K562 (cell line): ENCODE measurements around the gene LRP4. TPM values are rescaled to one million over a fixed set of nuclear protein-coding genes. Genes with fewer than 3 reads are reported as not detected.

ENCODE experiments used
- ATF2 ChIP-seq: sonication (generic); formaldehyde crosslinking; IDR thresholded peaks from 2 replicates; pipeline ENCODE4 v1.8.1; 2022; ENCODE audit warnings: missing genetic modification reagents
- ATF3 ChIP-seq, 2 experiments: fragments of 450-650 bp in 1 of 2; sonication (generic) in 1 of 2; formaldehyde crosslinking in 1 of 2; IDR thresholded peaks in 1 of 2; conservative IDR thresholded peaks in 1 of 2; 2 replicates each; pipeline versions ENCODE4 v1.6.1 to v1.8.1; 2016 to 2023; ENCODE audit warnings: mild to moderate bottlenecking in 2 of 2, moderate library complexity in 2 of 2, inconsistent platforms in 1 of 2, missing genetic modification reagents in 1 of 2
- BCL6 ChIP-seq: fragments of 250-450 bp; sonication (Bioruptor Pico); IDR thresholded peaks from 2 replicates; pipeline ENCODE4 v1.4.0; 2020
- CBX8 ChIP-seq: fragments of 200-600 bp; sonication (generic); IDR thresholded peaks from 2 replicates; pipeline ENCODE4 v1.6.1; 2012; ENCODE audit warnings: borderline replicate concordance, mixed run types, low read depth, mild to moderate bottlenecking, moderate library complexity, mixed read lengths, low read length, control low read depth, inconsistent platforms; ENCODE audit not compliant: poor library complexity, severe bottlenecking; ENCODE audit errors: extremely low read depth
- DPF2 ChIP-seq: fragments of 450-650 bp; IDR thresholded peaks from 2 replicates; pipeline ENCODE4 v1.6.1; 2016
- ETV6 ChIP-seq, 3 experiments: fragments of 150-350 bp in 1 of 3; sonication (generic) in 1 of 3; formaldehyde crosslinking in 1 of 3; IDR thresholded peaks; 2 replicates each; pipeline versions ENCODE4 v1.6.1 to v1.8.0; 2014 to 2022; ENCODE audit warnings: borderline replicate concordance in 2 of 3, low read depth in 2 of 3, antibody characterized with exemption in 1 of 3, low read length in 1 of 3, mild to moderate bottlenecking in 1 of 3, missing genetic modification reagents in 1 of 3
- HMG20A ChIP-seq: fragments of 450-650 bp; formaldehyde crosslinking; conservative IDR thresholded peaks from 2 replicates; pipeline ENCODE4 v1.4.0; 2020; ENCODE audit warnings: mild to moderate bottlenecking, mixed read lengths
- KLF1 ChIP-seq: fragments of 450-650 bp; IDR thresholded peaks from 2 replicates; pipeline ENCODE4 v1.6.1; 2016; ENCODE audit warnings: missing genetic modification characterization, missing compliant biosample characterization
- LCOR ChIP-seq: sonication (generic); formaldehyde crosslinking; IDR thresholded peaks from 2 replicates; pipeline ENCODE4 v1.8.0; 2022; ENCODE audit warnings: mild to moderate bottlenecking, missing genetic modification reagents
- MED1 ChIP-seq: sonication (generic); formaldehyde crosslinking; IDR thresholded peaks from 2 replicates; pipeline ENCODE4 v1.8.1; 2023; ENCODE audit warnings: missing genetic modification reagents, borderline replicate concordance
- MLLT1 ChIP-seq, 2 experiments: fragments of 450-650 bp; IDR thresholded peaks; 2 replicates each; pipeline ENCODE4 v1.6.1; 2016
- POLR3G ChIP-seq: IDR thresholded peaks from 2 replicates; pipeline ENCODE4 v1.6.1; 2011; ENCODE audit not compliant: insufficient read length, insufficient replicate concordance; ENCODE audit errors: extremely low read depth
- PTTG1 ChIP-seq: fragments of 450-650 bp; IDR thresholded peaks from 2 replicates; pipeline ENCODE4 v1.6.1; 2016; ENCODE audit warnings: low read depth, mild to moderate bottlenecking, missing genetic modification characterization, missing compliant biosample characterization
- STAT6 ChIP-seq: sonication (generic); formaldehyde crosslinking; IDR thresholded peaks from 2 replicates; pipeline ENCODE4 v1.8.1; 2023; ENCODE audit warnings: mild to moderate bottlenecking, missing genetic modification reagents
- TBP ChIP-seq: optimal IDR thresholded peaks from 2 replicates; pipeline ENCODE3; 2011; ENCODE audit warnings: low read depth, low read length, improper control_type of control experiment
- VEZF1 ChIP-seq: fragments of 200-800 bp; sonication (Bioruptor generic); IDR thresholded peaks from 2 replicates; pipeline ENCODE4 v1.6.1; 2017; ENCODE audit warnings: missing genetic modification characterization, missing compliant biosample characterization
- ZNF695 ChIP-seq: fragments of 450-650 bp; formaldehyde crosslinking; IDR thresholded peaks from 2 replicates; pipeline ENCODE4 v1.4.0; 2020; ENCODE audit warnings: mild to moderate bottlenecking, moderate library complexity
- ZSCAN32 ChIP-seq: fragments of 450-650 bp; formaldehyde crosslinking; IDR thresholded peaks from 2 replicates; pipeline ENCODE4 v1.4.0; 2020; ENCODE audit warnings: mild to moderate bottlenecking, moderate library complexity
- polyA plus RNA-seq, 8 experiments: library from polyadenylated mRNA; depleted of rRNA in 4 of 8; stranded (reverse) in 5 of 8; unstranded in 3 of 8; fragments of >200 nt; fragmentation: Nextera tagmentation in 2 of 8; fragmentation: Illumina TruSeq in 1 of 8; extraction: Ambion mirVana in 2 of 8; extraction: Trizol in 1 of 8; gene quantifications; 2 replicates each; pipeline versions ENCODE4 v1.2.1 to v1.2.3, GENCODE V29; 2011 to 2014; ENCODE audit warnings: inconsistent platforms in 1 of 8, missing spikeins in 1 of 8
- total RNA-seq, 7 experiments: library from RNA; depleted of rRNA in 6 of 7; stranded (reverse); fragments of >200 nt in 6 of 7; fragmentation: Illumina TruSeq in 2 of 7; extraction: Trizol in 2 of 7; gene quantifications; 2 replicates each; pipeline versions ENCODE4 v1.2.1 to v1.2.3, GENCODE V29; 2011 to 2021; ENCODE audit warnings: low replicate concordance in 1 of 7

The LRP4 gene
- total and polyA plus RNA-seq, 9 of the 15 experiments (the other 6 are each of a cell fraction or from before 2014, with no cell fraction given): 0.04 to 0.54 (median 0.10) TPM

- TF ChIP-seq ATF3 (IDR thresholded peaks at IDR 0.05) (0 out of 2 replicates have a peak, but pooled peaks have one; percentile 25), ATF3 (CRISPR knock-in tag; conservative IDR thresholded peaks at IDR 0.05) (no peak), BCL6 (no peak), ZNF695 (no peak), ETV6 (IDR thresholded peaks at IDR 0.05; ENCODE audit: borderline replicate concordance in 1 of 2, low read depth in 2 of 2, low read length in 1 of 2) (no peak), ETV6 (CRISPR knock-in tag; IDR thresholded peaks at IDR 0.05; ENCODE audit: borderline replicate concordance) (no peak), STAT6 (no peak), DPF2 (peak; percentile 89), ZSCAN32 (CRISPR knock-in tag) (no peak), HMG20A (CRISPR knock-in tag) (no peak), KLF1 (tag) (no peak), PTTG1 (tag) (no peak), VEZF1 (CRISPR knock-in tag) (peak; percentile 33; the same call in 1 of the 2 replicates), POLR3G (no peak), MED1 (CRISPR knock-in tag) (no peak), ATF2 (no peak), MLLT1 (IDR thresholded peaks at IDR 0.05) (no peak), CBX8 (no peak), TBP (no peak), LCOR (0 out of 2 replicates have a peak, but pooled peaks have one; percentile 40)
Measured at GRCh38 chr11:46832511-46833214, 85.7 kb downstream of the LRP4 start (continued).
